ENCODE measurements around the gene SLC25A34. TPM values are rescaled to one million over a fixed set of nuclear protein-coding genes. Genes with fewer than 3 reads are reported as not detected.

The SLC25A34 gene
- total RNA-seq, 2 experiments from 2014 or later = 1.9 to 2.8 TPM

DNA sequence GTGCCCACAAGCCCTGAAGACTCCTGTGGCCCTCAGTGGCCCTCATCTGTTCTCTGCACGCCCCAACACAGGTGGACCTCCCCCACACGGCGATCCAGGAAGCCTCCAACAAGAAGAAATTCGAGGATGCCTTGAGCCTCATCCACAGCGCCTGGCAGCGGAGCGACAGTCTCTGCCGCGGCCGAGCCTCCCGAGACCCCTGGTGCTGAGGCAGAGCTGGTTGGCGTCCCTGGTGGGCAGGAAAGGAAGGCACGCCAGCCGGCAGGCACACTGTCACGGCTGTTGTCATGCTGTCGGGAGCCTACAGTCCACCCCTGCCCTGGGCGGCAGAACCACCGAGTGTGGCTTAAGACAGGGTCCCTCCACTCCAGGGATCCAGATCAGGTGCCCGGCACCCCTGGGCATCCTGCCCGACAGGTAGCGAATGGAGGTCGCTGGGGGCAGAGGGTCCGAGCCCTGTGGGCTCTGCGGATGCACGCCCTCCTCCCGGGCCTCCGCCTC, 2.3 kb upstream of the SLC25A34 start:
- no peak overlapping the region for H3K27ac Mint-ChIP-seq
- intact Hi-C loops (cut with DNase I, micrococcal nuclease) = no loop called here
- no peak for ATAC-seq (ENCODE audit: poor library complexity)
- DNase-seq = no peak
- H3K27me3 Mint-ChIP-seq = no peaks in the 10 kb centered on the region
- ChIA-PET POLR2A (no interaction called here), CTCF (no interaction called here)
- H3K36me3 Mint-ChIP-seq (ENCODE audit: low read depth) = peaks cover 28% of the 10 kb centered on the region
- Histone ChIP-seq H3K4me1 (ENCODE audit: insufficient read depth, low read length) (no peaks in the 10 kb centered on the region), H3K36me3 (ENCODE audit: insufficient read depth, low read length) (peaks cover 41% of the 10 kb centered on the region), H3K4me3 (ENCODE audit: low read length) (no peak overlapping the region), H3K27ac (ENCODE audit: low read depth in 1 of 2, low read length in 2 of 2) (no peak overlapping the region), H3K27me3 (ENCODE audit: control insufficient read depth in 1 of 2, insufficient read depth in 2 of 2, low read length in 2 of 2) (no peaks in the 10 kb centered on the region), H3K9me3 (ENCODE audit: control insufficient read depth in 1 of 2, insufficient read depth in 1 of 2, low read length in 2 of 2) (no peaks in the 10 kb centered on the region)
- H3K4me1 Mint-ChIP-seq (ENCODE audit: low read depth) = no peaks in the 10 kb centered on the region
- H3K9me3 Mint-ChIP-seq = no peaks in the 10 kb centered on the region
- no peak overlapping the region for H3K4me3 Mint-ChIP-seq
- TF ChIP-seq, protein P1, sequence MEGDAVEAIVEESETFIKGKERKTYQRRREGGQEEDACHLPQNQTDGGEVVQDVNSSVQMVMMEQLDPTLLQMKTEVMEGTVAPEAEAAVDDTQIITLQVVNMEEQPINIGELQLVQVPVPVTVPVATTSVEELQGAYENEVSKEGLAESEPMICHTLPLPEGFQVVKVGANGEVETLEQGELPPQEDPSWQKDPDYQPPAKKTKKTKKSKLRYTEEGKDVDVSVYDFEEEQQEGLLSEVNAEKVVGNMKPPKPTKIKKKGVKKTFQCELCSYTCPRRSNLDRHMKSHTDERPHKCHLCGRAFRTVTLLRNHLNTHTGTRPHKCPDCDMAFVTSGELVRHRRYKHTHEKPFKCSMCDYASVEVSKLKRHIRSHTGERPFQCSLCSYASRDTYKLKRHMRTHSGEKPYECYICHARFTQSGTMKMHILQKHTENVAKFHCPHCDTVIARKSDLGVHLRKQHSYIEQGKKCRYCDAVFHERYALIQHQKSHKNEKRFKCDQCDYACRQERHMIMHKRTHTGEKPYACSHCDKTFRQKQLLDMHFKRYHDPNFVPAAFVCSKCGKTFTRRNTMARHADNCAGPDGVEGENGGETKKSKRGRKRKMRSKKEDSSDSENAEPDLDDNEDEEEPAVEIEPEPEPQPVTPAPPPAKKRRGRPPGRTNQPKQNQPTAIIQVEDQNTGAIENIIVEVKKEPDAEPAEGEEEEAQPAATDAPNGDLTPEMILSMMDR (IDR thresholded peaks at IDR 0.05) = no peak

DNA sequence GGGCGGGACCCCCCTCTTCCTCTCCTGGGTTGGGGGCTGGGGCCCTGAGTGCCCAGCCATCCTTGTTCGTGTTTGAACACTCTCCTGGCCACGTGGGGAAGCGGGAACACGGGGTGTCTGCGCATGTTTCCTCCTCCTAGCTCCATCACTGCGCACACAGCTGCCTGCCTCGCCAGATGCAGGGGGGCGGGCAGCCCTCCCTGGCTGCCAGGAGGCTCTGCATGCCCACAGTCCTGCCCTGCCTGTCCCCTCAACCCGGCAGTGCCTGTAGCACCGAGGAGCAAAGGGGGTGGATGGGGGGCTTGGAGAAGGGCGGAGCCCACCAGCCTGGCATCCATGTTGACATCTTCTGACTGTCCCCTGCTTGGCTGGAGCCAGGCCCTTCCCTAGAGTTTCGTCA, 1.8 kb upstream of the SLC25A34 start:
- H3K4me3 Mint-ChIP-seq = no peak overlapping the region

GRCh38 chr1:15734901-15735300, 1.2 kb upstream of the SLC25A34 start:
- intact Hi-C loops (cut with DNase I, micrococcal nuclease) = no loop called here
- Histone ChIP-seq H3K4me1 (ENCODE audit: insufficient read depth, low read length) (no peaks in the 10 kb centered on the region), H3K9me3 (ENCODE audit: control insufficient read depth in 1 of 2, insufficient read depth in 1 of 2, low read length in 2 of 2) (no peaks in the 10 kb centered on the region), H3K27me3 (ENCODE audit: control insufficient read depth in 1 of 2, insufficient read depth in 2 of 2, low read length in 2 of 2) (no peaks in the 10 kb centered on the region), H3K27ac (ENCODE audit: low read depth in 1 of 2, low read length in 2 of 2) (no peak overlapping the region), H3K4me3 (ENCODE audit: low read length) (no peak overlapping the region), H3K36me3 (ENCODE audit: insufficient read depth, low read length) (peaks cover 31% of the 10 kb centered on the region)
- TF ChIP-seq, protein P1 (IDR thresholded peaks at IDR 0.05) = no peak
- ATAC-seq (ENCODE audit: poor library complexity) (no peak), DNase-seq (no peak)
- POLR2A ChIA-PET = no interaction called here
- Mint-ChIP-seq H3K9me3 (no peaks in the 10 kb centered on the region), H3K36me3 (ENCODE audit: low read depth) (peaks cover 18% of the 10 kb centered on the region), H3K27ac (no peak overlapping the region), H3K4me1 (ENCODE audit: low read depth) (no peaks in the 10 kb centered on the region), H3K27me3 (no peaks in the 10 kb centered on the region), H3K4me3 (no peak overlapping the region)
- CTCF ChIA-PET = no interaction called here

More for the DNA sequence above, 1.8 kb upstream of the SLC25A34 start:
- TF ChIP-seq, protein P1 (IDR thresholded peaks at IDR 0.05) = no peak
- intact Hi-C loops (cut with DNase I, micrococcal nuclease) = no loop called here
- no peaks in the 10 kb centered on the region for H3K4me1 ChIP-seq (ENCODE audit: insufficient read depth, low read length)
- H3K27me3 Mint-ChIP-seq = no peaks in the 10 kb centered on the region
- H3K27ac Mint-ChIP-seq = no peak overlapping the region
- H3K9me3 Mint-ChIP-seq = no peaks in the 10 kb centered on the region
- CTCF ChIA-PET = no interaction called here
- H3K9me3 ChIP-seq (ENCODE audit: control insufficient read depth in 1 of 2, insufficient read depth in 1 of 2, low read length in 2 of 2) = no peaks in the 10 kb centered on the region
- DNase-seq = no peak
- no peaks in the 10 kb centered on the region for H3K4me1 Mint-ChIP-seq (ENCODE audit: low read depth)
- no peaks in the 10 kb centered on the region for H3K27me3 ChIP-seq (ENCODE audit: control insufficient read depth in 1 of 2, insufficient read depth in 2 of 2, low read length in 2 of 2)
- POLR2A ChIA-PET = no interaction called here
- peaks cover 36% of the 10 kb centered on the region for H3K36me3 ChIP-seq (ENCODE audit: insufficient read depth, low read length)
- peaks cover 22% of the 10 kb centered on the region for H3K36me3 Mint-ChIP-seq (ENCODE audit: low read depth)
- ATAC-seq (ENCODE audit: poor library complexity) = no peak
- no peak overlapping the region for H3K4me3 ChIP-seq (ENCODE audit: low read length)
- H3K27ac ChIP-seq (ENCODE audit: low read depth in 1 of 2, low read length in 2 of 2) = no peak overlapping the region

All from CD4-positive, alpha-beta T cell (primary cell).